Upper lobe of left lung (tissue), 6 donors: ENCODE results near the gene TMEM43. TPM values are rescaled to one million over a fixed set of nuclear protein-coding genes. Genes with fewer than 3 reads are reported as not detected.
A peak's percentile ranks its signal among the peaks of the same experiment; 100 is the strongest.
"Not testable (repeated sequence)": the region's sequence is repeated elsewhere in the genome, so short reads cannot be mapped to it uniquely, and the experiment has no call there.

ENCODE experiments used
- ATAC-seq, 2 donors: fragments of 200-7000 bp; cut with Tn5 transposase; one replicate each; pipeline ENCODE4 v1.9.1; 2022; ENCODE audit warnings: mild to moderate bottlenecking in 2 of 2, moderate library complexity in 2 of 2; ENCODE audit not compliant: low FRiP score in 2 of 2
- DNase-seq, 2 donors: peaks; one replicate each; pipeline ENCODE4 v3.0.0-alpha.2; 2019 to 2020
- H3K27ac ChIP-seq, 4 donors: fragments of 200-600 bp; sonication (generic); one replicate each; pipeline ENCODE4 v1.5.1; 2016 to 2019
- H3K27me3 ChIP-seq, 4 donors: fragments of 200-600 bp; sonication (generic); one replicate each; pipeline ENCODE4 v1.5.1; 2017 to 2019
- H3K36me3 ChIP-seq, 4 donors: fragments of 200-600 bp; sonication (generic); one replicate each; pipeline ENCODE4 v1.5.1; 2016 to 2019
- H3K4me1 ChIP-seq, 4 donors: fragments of 200-600 bp; sonication (generic); one replicate each; pipeline ENCODE4 v1.5.1; 2018 to 2019
- H3K4me3 ChIP-seq, 4 donors: fragments of 200-600 bp; sonication (generic); one replicate each; pipeline ENCODE4 v1.5.1; 2017 to 2019; ENCODE audit warnings: mild to moderate bottlenecking in 2 of 4, moderate library complexity in 1 of 4
- H3K9me3 ChIP-seq, 4 donors: fragments of 200-600 bp; sonication (generic); one replicate each; pipeline ENCODE4 v1.5.1; 2018 to 2019
- EP300 ChIP-seq, 4 donors: sonication (generic); formaldehyde crosslinking; IDR thresholded peaks; one replicate each; pipeline ENCODE4 v1.5.1; 2017; ENCODE audit warnings: antibody characterized with exemption in 4 of 4, control low read depth in 2 of 4
- POLR2A ChIP-seq, 4 donors: fragments of 450-650 bp; IDR thresholded peaks; one replicate each; pipeline ENCODE4 v1.5.1; 2016 to 2017; ENCODE audit warnings: antibody characterized with exemption in 4 of 4, mild to moderate bottlenecking in 2 of 4
- POLR2AphosphoS5 ChIP-seq, 2 donors: sonication (generic); formaldehyde crosslinking; IDR thresholded peaks; one replicate each; pipeline ENCODE4 v1.5.1; 2017; ENCODE audit warnings: antibody characterized with exemption in 2 of 2
- WGBS, 2 donors: methylation state at CpG; one replicate each; pipeline ENCODE4 v1.1.5; 2017 to 2018; 5-methylcytosine and 5-hydroxymethylcytosine counted together
- total RNA-seq, 6 donors: library from RNA; depleted of rRNA in 4 of 6; stranded (reverse); fragments of >200 nt in 4 of 6; gene quantifications; one replicate each; pipeline versions ENCODE4 v1.1.0 to v1.2.1, GENCODE V29; 2016 to 2021
- TF ChIP-seq, protein P1 (sequence below), 6 experiments: fragments of 450-650 bp in 4 of 6; fragments of 200-600 bp in 2 of 6; sonication (generic) in 2 of 6; IDR thresholded peaks; one replicate each; pipeline ENCODE4 v1.5.1; 2016 to 2019; ENCODE audit warnings: antibody characterized with exemption in 6 of 6
- donor health status: DM: no; HTN: no; CAD: no; lungs with moderate emphysema.
- donor health status: DM: no; HTN: yes; CAD: no; lungs with severe emphysema.

The TMEM43 gene
- total RNA-seq, result 100 to 1,000 TPM in 2 of 6 donors, 10 to 100 TPM in 4; 48.2 to 158 (median 87.7) TPM

DNA sequence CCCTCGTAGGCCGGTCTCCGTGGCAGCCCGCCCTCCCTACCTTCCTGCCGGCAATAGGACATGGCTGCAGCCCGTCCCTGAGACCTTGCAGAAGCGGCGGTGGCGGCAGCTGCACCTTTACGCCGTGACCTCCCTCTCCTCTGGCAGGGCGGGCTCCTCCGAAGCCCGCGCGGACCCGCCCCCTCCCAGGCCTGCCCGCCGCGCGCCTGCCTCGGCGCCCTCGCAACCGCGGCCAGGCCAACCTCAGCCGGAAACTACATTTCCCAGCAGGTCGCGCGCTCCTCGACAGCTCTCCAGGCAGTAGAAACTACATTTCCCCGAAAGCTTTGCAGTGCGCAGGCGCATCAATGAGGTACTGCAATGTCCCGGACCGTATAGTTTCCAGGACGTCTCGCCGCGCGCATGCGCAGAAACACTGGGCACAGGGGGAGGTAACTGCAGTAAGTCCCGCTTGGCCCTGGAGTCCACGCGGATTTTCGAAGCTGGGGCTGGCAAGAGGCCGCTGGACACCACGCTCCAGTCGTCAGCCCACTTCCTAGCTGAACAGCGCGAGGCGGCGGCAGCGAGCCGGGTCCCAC, at the start of gene TMEM43, which contains the start of gene CHCHD4:
Gene TMEM43 (plus strand): TSS at position 438 of the 578 bp plus-strand sequence. CDS start 142 bp downstream, outside the sequence.
Gene CHCHD4 (minus strand): TSS at position 256 of the 578 bp plus-strand sequence. CDS start 194 bp downstream, at position 62.
- peaks cover 4 to 22% (median 7%) of the 10 kb centered on the region in 4 donors for H3K36me3 ChIP-seq
- DNase-seq (peak; percentile 97 to 99), ATAC-seq (peak; percentile 93 to 95)
- WGBS, 2 donors, result 0% methylated on average over 50 of the region's 55 CpGs; no CpG with 5 or more reads in 1 of the 2 donors
- peaks cover 32 to 46% (median 32%) of the 10 kb centered on the region in 4 donors for H3K4me1 ChIP-seq
- H3K27ac ChIP-seq, result peak within 1 kb of the TSS; percentile 90 to 98 (median 96)
- H3K27me3 ChIP-seq, result no peaks in the 10 kb centered on the region
- H3K4me3 ChIP-seq, result peak within 1 kb of the TSS; percentile 74 to 99 (median 80)
- TF ChIP-seq, protein P1, sequence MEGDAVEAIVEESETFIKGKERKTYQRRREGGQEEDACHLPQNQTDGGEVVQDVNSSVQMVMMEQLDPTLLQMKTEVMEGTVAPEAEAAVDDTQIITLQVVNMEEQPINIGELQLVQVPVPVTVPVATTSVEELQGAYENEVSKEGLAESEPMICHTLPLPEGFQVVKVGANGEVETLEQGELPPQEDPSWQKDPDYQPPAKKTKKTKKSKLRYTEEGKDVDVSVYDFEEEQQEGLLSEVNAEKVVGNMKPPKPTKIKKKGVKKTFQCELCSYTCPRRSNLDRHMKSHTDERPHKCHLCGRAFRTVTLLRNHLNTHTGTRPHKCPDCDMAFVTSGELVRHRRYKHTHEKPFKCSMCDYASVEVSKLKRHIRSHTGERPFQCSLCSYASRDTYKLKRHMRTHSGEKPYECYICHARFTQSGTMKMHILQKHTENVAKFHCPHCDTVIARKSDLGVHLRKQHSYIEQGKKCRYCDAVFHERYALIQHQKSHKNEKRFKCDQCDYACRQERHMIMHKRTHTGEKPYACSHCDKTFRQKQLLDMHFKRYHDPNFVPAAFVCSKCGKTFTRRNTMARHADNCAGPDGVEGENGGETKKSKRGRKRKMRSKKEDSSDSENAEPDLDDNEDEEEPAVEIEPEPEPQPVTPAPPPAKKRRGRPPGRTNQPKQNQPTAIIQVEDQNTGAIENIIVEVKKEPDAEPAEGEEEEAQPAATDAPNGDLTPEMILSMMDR (IDR thresholded peaks at IDR 0.05), result peak in 3 of 6 experiments; percentile 22 to 41 (median 26)
- TF ChIP-seq EP300 (IDR thresholded peaks at IDR 0.05), result peak in 1 of 4 donors; percentile 33
- peak in 3 of 4 donors; percentile 71 to 85 (median 83) for TF ChIP-seq POLR2A (IDR thresholded peaks at IDR 0.05)
- TF ChIP-seq POLR2AphosphoS5 (IDR thresholded peaks at IDR 0.05), result peak; percentile 78 to 79
- H3K9me3 ChIP-seq, result no peaks in the 10 kb centered on the region

GRCh38 chr3:14075233-14075632, 49.6 kb upstream of the TMEM43 start:
- not testable (repeated sequence) for H3K27me3 ChIP-seq, H3K36me3 ChIP-seq, ATAC-seq, H3K9me3 ChIP-seq, H3K27ac ChIP-seq, H3K4me3 ChIP-seq, H3K4me1 ChIP-seq, DNase-seq
- WGBS, 2 donors, result 73 to 85% methylated on average over 3 of the region's 3 CpGs

GRCh38 chr3:14077310-14077709, 47.5 kb upstream of the TMEM43 start:
- WGBS, 2 donors, result 81 to 96% methylated on average over 1 of the region's 1 CpG
- Histone ChIP-seq H3K27ac (no peak overlapping the region), H3K9me3 (no peaks in the 10 kb centered on the region), H3K36me3 (no peaks in the 10 kb centered on the region), H3K27me3 (no peaks in the 10 kb centered on the region), H3K4me1 (no peaks in the 10 kb centered on the region), H3K4me3 (no peak overlapping the region)
- no peak for ATAC-seq
- no peak for DNase-seq
- no peak for TF ChIP-seq EP300 (IDR thresholded peaks at IDR 0.05)
- TF ChIP-seq POLR2AphosphoS5 (IDR thresholded peaks at IDR 0.05), result no peak
- no peak for TF ChIP-seq POLR2A (IDR thresholded peaks at IDR 0.05)
- TF ChIP-seq, protein P1 (IDR thresholded peaks at IDR 0.05), result no peak

- H3K4me3 ChIP-seq, result no peak overlapping the region
- no peak overlapping the region for H3K27ac ChIP-seq
- DNase-seq, result no peak
- H3K27me3 ChIP-seq, result no peaks in the 10 kb centered on the region
- no peaks in the 10 kb centered on the region for H3K36me3 ChIP-seq
- H3K4me1 ChIP-seq, result no peaks in the 10 kb centered on the region
- H3K9me3 ChIP-seq, result no peaks in the 10 kb centered on the region
- TF ChIP-seq, protein P1 (IDR thresholded peaks at IDR 0.05), result no peak
- TF ChIP-seq POLR2A (IDR thresholded peaks at IDR 0.05), result no peak
- TF ChIP-seq EP300 (IDR thresholded peaks at IDR 0.05), result no peak
- TF ChIP-seq POLR2AphosphoS5 (IDR thresholded peaks at IDR 0.05), result no peak
- no peak for ATAC-seq
- 70 to 84% methylated on average over 5 of the region's 5 CpGs for WGBS, 2 donors
These were observed 42.7 kb upstream of the TMEM43 start for GRCh38 chr3:14082108-14082657.

DNA sequence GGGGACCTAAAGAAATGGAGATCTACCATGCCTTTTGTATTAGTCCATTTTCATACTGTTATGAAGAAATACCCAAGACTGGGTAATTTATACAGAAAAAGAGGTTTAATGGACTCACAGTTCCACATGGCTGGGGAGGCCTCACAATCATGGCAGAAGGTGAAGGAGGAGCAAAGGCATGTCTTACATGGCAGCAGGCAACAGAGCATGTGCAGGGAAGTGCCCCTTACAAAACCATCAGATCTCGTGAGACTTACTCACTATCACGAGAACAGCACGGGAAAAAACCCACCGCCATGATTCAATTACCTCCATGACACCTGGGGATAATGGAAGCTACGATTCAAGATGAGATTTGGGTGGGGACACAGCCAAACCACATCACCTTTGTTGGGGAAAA, 37.4 kb upstream of the TMEM43 start:
- DNase-seq, H3K4me3 ChIP-seq, ATAC-seq, H3K36me3 ChIP-seq, H3K27ac ChIP-seq, H3K4me1 ChIP-seq, H3K27me3 ChIP-seq: not testable (repeated sequence)
- WGBS, 2 donors, result 76 to 87% methylated on average over 5 of the region's 5 CpGs
- peaks cover 0 to 12% (median 7%) of the 10 kb centered on the region in 4 donors for H3K9me3 ChIP-seq

DNA sequence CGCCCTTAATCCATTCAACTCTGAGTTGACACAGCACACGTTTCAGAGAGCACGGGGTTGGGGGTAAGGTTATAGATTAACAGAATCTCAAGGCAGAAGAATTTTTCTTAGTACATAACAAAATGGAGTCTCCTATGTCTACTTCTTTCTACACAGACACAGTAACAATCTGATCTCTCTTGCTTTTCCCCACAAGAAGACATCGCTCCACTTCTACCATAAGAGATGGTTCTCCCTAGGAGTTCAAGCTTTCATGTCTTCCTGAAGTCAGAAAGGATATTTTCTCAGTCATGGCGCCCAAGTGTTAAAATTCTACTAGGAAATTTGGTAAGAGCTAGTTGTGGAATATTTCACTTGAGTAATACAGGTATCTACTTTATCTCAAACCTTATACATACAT, 32.9 kb upstream of the TMEM43 start:
- not testable (repeated sequence) for H3K36me3 ChIP-seq, H3K27ac ChIP-seq, DNase-seq, H3K4me3 ChIP-seq, H3K4me1 ChIP-seq, H3K27me3 ChIP-seq, ATAC-seq
- 65 to 76% methylated on average over 4 to 5 of the region's 5 CpGs for WGBS, 2 donors
- H3K9me3 ChIP-seq, result peaks cover 0 to 12% (median 7%) of the 10 kb centered on the region in 4 donors
